Lower lobe of right lung (tissue), 2 donors: Measurements from ENCODE around the gene SFI1. TPM values are rescaled to one million over a fixed set of nuclear protein-coding genes. Genes with fewer than 3 reads are reported as not detected.

Experiments
- ATAC-seq, 2 donors: fragments of 200-7000 bp; cut with Tn5 transposase; one replicate each; pipeline ENCODE4 v1.9.1; 2020 to 2022; ENCODE audit warnings: mild to moderate bottlenecking in 2 of 2, moderate library complexity in 2 of 2
- DNase-seq: peaks from one replicate; pipeline ENCODE4 v3.0.0-alpha.2; 2020
- H3K27ac ChIP-seq: fragments of 200-600 bp; one replicate; pipeline ENCODE4 v1.8.0; 2022
- H3K27me3 ChIP-seq: fragments of 200-600 bp; one replicate; pipeline ENCODE4 v1.8.0; 2022; ENCODE audit warnings: low read depth
- H3K36me3 ChIP-seq: fragments of 200-600 bp; one replicate; pipeline ENCODE4 v1.8.0; 2022; ENCODE audit warnings: mild to moderate bottlenecking
- H3K4me1 ChIP-seq: fragments of 200-600 bp; one replicate; pipeline ENCODE4 v1.8.0; 2022
- H3K4me3 ChIP-seq: fragments of 200-600 bp; one replicate; pipeline ENCODE4 v1.8.0; 2022; ENCODE audit warnings: mild to moderate bottlenecking
- H3K9me3 ChIP-seq: fragments of 200-600 bp; one replicate; pipeline ENCODE4 v1.8.0; 2022
- intact Hi-C: fragments of 100-400 bp; cut with DNase I; formaldehyde crosslinking; loops from one replicate; pipeline ENCODE4 v1.11.0; 2022
- total RNA-seq: library from RNA; stranded (reverse); fragmentation: NEBNext Ultra II Directional; extraction: Animal tissue kit (Norgen Biotek cat#: 25700); gene quantifications from one replicate; pipeline ENCODE4 v1.2.1, GENCODE V29; 2021
- TF ChIP-seq, protein P1 (sequence below): fragments of 200-600 bp; IDR thresholded peaks from one replicate; pipeline ENCODE4 v1.8.0; 2022; ENCODE audit warnings: antibody characterized with exemption, mild to moderate bottlenecking
- donor health status: DM: no; HTN: yes; CAD: no; lungs with severe emphysema.

The SFI1 gene
- total RNA-seq, 1 donor from 2014 or later: 37.5 TPM

DNA sequence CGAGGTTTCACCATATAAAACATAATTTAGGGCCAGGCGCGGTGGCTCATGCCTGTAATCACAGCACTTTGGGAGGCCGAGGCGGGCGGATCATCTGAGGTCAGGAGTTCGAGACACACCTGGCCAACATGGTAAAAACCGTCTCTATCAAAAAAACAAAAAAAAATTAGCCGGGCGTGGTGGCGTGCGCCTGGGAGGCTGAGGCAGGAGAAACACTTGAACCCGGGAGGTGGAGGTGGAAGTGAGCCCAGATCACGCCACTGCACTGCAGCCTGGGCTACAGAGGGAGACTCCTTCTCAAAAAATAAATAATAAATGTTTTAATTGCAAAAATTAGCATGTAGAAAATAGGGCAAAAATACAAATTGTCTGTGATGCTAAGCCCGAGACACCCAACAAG lies 993 bp upstream of the SFI1 start:
- Histone ChIP-seq H3K4me1 (peaks cover 31% of the 10 kb centered on the region), H3K27ac (peak overlapping the region; percentile 82), H3K27me3 (no peaks in the 10 kb centered on the region), H3K9me3 (no peaks in the 10 kb centered on the region), H3K4me3 (peak overlapping the region; percentile 89), H3K36me3 (no peaks in the 10 kb centered on the region)
- DNase-seq (no peak), ATAC-seq (no peak)
- intact Hi-C loops: no loop called here
- TF ChIP-seq, protein P1, sequence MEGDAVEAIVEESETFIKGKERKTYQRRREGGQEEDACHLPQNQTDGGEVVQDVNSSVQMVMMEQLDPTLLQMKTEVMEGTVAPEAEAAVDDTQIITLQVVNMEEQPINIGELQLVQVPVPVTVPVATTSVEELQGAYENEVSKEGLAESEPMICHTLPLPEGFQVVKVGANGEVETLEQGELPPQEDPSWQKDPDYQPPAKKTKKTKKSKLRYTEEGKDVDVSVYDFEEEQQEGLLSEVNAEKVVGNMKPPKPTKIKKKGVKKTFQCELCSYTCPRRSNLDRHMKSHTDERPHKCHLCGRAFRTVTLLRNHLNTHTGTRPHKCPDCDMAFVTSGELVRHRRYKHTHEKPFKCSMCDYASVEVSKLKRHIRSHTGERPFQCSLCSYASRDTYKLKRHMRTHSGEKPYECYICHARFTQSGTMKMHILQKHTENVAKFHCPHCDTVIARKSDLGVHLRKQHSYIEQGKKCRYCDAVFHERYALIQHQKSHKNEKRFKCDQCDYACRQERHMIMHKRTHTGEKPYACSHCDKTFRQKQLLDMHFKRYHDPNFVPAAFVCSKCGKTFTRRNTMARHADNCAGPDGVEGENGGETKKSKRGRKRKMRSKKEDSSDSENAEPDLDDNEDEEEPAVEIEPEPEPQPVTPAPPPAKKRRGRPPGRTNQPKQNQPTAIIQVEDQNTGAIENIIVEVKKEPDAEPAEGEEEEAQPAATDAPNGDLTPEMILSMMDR: no peak

DNA sequence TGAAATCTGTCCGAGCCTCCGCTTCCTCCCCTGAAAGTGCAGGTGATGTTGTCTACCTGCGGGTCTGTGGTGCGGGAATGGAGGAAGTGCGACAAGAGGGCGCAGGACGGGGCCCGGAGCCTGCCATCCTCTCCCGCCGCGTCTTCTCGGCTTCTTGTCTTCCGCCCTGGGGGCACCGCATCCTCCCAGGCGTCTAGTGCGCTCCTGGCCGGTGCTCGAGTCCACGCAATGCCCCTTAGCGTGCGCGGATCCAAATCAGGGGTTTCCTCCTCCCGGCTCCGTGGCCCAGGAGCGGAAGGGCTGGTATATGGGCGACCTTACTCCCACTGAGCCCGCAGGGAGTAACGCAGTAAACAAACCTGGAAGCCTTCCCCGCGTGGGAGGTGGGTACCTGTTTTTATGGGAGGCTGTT lies 405 bp downstream of the SFI1 start:
- H3K36me3 ChIP-seq: no peaks in the 10 kb centered on the region
- intact Hi-C loops: no loop called here
- peak overlapping the region; percentile 82 for H3K27ac ChIP-seq

DNA sequence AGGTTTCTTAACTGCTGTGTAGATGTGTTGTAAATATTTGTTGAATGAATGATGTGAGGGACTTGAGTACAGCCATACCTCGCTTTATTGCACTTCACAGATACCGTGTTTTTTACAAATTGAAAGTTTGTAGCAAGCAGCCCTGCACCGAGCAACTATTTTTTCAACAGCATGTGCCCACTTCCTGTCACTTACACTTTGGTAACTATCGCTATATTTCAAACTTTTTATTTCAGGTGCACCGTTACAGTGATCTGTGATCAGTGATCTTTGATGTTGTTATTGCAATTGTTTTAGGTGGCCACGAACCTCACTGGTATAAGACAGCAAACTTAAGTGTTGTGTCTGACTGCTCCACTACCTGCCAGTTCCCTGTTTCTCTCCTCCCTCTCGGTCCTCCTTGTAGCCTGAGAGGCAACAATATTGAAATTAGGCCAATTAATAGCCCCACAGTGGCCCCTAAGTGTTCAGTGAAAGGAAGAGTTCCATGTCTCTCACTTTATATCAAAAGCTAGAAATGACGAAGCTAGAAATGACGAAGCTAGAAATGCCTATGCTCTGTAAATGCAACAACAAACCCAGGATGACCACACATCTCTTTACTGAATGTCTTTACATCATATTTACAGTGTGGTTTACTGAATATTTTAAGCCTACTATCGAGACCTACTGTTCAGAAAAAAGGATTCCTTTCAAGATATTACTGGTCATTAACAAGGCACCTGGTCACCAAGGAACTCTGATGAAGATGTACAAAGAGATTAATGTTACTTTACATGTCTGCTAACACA lies 1.0 kb downstream of the SFI1 start:
- Histone ChIP-seq H3K36me3 (no peaks in the 10 kb centered on the region), H3K27ac (peak overlapping the region; percentile 82)
- no peak for ATAC-seq

More for the DNA sequence above, 405 bp downstream of the SFI1 start:
- ATAC-seq (peak; percentile 46 to 55), DNase-seq (peak; percentile 64)
- Histone ChIP-seq H3K4me3 (peak overlapping the region; percentile 89), H3K4me1 (peaks cover 17% of the 10 kb centered on the region), H3K9me3 (no peaks in the 10 kb centered on the region), H3K27me3 (no peaks in the 10 kb centered on the region)
- TF ChIP-seq, protein P1: no peak

DNA sequence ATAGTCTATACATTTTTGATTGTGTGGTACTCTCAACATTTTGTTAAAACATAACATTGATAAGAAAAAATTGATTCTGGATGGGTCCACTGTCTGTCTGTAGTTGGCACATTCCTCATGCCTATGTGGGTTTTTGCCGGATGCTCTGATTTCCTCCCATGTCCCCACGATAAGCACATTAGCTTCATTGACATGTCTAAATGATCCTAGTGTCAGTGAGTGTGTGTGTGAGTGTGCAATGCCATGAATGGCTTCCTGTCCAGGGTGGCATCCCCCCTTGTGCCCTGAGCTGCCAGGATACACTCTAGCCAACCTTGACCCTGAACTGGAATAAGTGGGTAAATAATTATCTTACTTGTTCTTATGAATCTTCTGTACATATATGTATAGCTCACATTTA lies 5.4 kb downstream of the SFI1 start:
- no peaks in the 10 kb centered on the region for H3K27me3 ChIP-seq
- no peak for ATAC-seq
- no peak overlapping the region for H3K4me3 ChIP-seq
- H3K36me3 ChIP-seq: no peaks in the 10 kb centered on the region
- H3K27ac ChIP-seq: no peak overlapping the region
- peaks cover 11% of the 10 kb centered on the region for H3K4me1 ChIP-seq
- no peaks in the 10 kb centered on the region for H3K9me3 ChIP-seq
- TF ChIP-seq, protein P1: no peak
- no peak for DNase-seq
- intact Hi-C loops: no loop called here

More for the DNA sequence above, 1.0 kb downstream of the SFI1 start:
- TF ChIP-seq, protein P1: no peak
- no peaks in the 10 kb centered on the region for H3K27me3 ChIP-seq
- no peaks in the 10 kb centered on the region for H3K9me3 ChIP-seq
- no peak for DNase-seq
- H3K4me3 ChIP-seq: peak overlapping the region; percentile 89
- peaks cover 16% of the 10 kb centered on the region for H3K4me1 ChIP-seq
- intact Hi-C loops: no loop called here

DNA sequence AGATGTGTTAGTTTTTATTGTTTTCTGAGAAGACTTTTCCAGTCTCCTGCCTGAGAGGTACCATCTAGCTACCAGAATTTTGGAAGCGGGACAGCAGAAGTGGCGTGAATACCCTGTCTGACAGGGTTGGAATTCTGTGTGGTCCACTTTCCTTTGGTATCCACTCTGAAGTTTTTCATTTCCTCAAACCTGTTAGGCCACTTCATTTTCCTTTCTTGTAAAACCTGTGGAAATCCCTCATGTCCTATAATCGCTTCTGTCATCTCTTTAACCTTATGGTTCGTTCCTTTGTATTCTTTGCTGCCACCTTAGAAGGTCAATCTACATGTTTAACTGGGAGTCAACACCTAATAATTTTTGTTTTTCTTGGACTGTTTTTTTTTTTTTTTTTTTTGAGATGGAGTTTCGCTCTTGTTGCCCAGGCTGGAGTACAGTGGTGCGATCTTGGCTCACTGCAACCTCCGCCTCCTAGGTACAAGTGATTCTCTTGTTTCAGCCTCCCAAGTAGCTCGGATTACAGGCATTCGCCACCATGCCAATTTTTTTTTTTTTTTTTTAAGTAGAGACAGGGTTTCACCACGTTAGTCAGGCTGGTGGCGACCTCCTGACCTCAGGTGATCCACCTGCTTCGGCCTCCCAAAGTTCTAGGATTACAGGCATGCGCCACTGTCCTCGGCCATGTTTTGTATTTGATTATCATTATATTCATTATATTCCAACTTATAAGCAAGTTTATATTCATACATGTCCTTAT lies 7.1 kb downstream of the SFI1 start:
- Histone ChIP-seq H3K4me3 (no peak overlapping the region), H3K27me3 (no peaks in the 10 kb centered on the region), H3K9me3 (peaks cover 7% of the 10 kb centered on the region), H3K27ac (no peak overlapping the region), H3K36me3 (no peaks in the 10 kb centered on the region), H3K4me1 (peaks cover 3% of the 10 kb centered on the region)
- intact Hi-C loops: no loop called here
- ATAC-seq (peak; percentile 13 to 21), DNase-seq (no peak)
- TF ChIP-seq, protein P1: no peak
